Activated CD4-positive, alpha-beta T cell treated with anti-CD3 and anti-CD28 coated beads, Interleukin-2, Interleukin-4, amounts not matched to agents 100 ng/mL and 50 ng/mL, durations not matched to agents 16 hours and 8 hours (primary cell): Measurements from ENCODE around the gene MRPL38.
"Not testable (repeated sequence)": the region's sequence is repeated elsewhere in the genome, so short reads cannot be mapped to it uniquely, and the experiment has no call there.

Experiments used
- DNase-seq: peaks from one replicate; pipeline ENCODE4 v3.0.0-alpha.2; 2020; ENCODE audit warnings: low spot score

MRPL38 gene

GRCh38 chr17:75896415-75897159 lies 8.1 kb downstream of the MRPL38 start, which contains the start of gene TRIM65:
TSS of gene TRIM65 (minus strand) at chr17:75896951. CDS start at chr17:75896937, 14 bp downstream.
- DNase-seq, result peak; percentile 79

GRCh38 chr17:75895370-75896155 lies 9.1 kb downstream of the MRPL38 start:
- DNase-seq, result no peak

DNA sequence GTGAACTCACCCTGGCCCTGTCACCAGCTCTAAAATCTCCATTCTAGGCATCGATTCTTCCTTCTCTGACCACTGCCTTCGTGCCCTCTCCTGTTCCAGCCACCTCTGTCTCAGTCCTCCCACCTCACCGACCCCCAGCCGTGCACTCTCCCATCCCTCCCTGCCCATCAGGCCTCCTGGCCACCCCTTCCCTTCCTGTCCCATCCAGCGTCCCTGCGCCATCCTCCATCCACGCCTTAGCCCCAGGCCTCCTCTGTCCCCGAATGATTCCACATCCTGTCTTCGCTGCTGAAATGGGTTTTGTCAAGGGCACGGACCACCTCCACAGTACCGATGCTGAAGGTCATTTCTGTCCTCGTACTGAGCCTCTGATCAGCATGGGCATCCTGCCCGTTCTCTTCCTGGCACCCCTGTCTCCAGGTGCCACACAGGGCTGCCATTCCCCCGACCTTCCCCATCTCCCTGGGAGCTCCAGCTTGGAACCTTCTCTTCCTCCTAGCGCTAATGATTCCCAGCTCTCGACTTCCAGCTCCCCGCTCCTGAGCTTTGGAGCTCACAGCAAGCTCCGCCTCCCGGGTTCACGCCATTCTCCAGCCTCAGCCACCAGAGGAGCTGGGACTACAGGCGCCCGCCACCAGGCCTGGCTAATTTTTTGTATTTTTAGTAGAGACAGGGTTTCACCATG lies 10.5 kb downstream of the MRPL38 start:
- DNase-seq, result no peak

GRCh38 chr17:75893305-75894048 lies 11.2 kb downstream of the MRPL38 start:
- no peak for DNase-seq

DNA sequence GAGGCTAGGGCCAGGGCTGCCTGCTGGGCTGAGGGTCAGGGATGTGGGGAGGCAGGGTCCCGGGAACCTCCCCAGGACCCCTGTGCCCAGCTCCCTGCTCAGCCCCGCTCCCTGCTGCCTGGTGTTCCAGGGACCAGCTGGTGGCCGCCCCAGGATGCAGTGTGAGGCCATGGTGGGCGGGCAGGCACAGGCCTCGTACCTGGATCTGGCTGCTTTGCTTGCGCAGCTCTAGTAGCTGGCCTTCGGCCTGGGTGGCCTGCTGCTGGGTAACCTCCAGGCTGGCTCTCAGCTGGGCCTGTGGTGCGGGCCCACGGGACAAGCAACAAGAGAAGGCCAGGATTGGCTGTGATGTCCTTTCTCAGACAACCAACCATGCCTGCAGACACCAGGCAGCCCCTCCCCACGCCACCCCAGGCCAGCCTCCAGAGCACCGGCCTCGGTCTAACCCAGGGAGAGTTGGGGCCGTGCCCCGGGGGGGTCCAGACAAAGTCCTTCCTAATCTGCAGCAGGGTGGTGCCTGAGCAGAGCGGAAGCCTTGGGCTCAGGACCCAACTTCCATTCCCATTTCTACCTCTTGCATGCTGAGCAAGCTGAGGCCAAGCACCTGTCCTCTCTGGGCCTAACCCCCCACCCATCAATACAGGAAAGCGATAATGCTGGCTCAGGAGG lies 12.0 kb downstream of the MRPL38 start:
- DNase-seq, result no peak

GRCh38 chr17:75891605-75892555 lies 12.8 kb downstream of the MRPL38 start:
- DNase-seq, result no peak

DNA sequence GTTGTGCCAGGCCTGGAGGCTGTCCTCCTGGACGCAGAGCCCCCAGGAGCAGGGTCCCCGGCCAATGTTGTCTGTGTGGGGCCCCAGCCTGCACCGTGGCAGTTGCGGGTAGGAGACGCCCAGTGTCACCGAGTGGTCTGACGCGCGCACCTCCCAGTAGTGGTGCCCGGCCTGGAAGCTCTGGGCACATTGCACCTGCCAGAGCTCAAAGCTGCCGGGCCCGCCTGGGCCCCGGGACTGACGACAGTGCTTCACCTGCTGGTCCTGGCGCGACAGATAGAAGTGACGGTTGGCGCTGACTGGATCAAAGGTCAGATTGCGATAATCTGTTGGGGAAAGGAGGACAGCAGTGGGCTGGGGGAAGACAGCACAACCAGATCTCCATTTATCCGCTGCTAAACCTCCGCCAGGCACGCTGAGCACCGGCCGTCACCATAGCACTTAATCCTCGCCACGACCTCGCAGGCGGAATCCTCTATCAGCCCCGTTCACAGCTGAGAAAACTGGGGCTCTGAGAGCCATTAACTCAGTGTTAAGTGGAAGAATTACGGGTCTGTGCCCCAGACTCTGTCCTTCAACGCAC lies 13.6 kb downstream of the MRPL38 start:
- no peak for DNase-seq

DNA sequence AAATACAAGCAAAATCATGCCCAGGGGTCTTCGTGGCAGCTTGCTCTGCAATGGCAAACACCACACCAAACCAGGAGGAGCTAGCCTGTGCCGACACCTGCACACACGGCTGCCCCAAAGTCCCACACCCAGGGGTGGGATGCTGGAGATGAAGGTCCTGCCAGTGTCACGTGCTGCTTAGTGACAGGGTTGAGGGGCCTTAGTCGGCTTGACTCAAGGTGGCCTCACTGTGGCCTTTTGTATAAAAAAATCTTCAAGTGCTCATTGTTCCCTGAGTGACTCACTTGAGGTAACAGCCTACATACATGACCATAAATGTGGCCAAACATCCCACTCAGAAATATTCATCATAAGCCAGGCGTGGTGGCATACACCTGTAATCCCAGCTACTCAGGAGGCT lies 15.2 kb downstream of the MRPL38 start:
- no peak for DNase-seq

DNA sequence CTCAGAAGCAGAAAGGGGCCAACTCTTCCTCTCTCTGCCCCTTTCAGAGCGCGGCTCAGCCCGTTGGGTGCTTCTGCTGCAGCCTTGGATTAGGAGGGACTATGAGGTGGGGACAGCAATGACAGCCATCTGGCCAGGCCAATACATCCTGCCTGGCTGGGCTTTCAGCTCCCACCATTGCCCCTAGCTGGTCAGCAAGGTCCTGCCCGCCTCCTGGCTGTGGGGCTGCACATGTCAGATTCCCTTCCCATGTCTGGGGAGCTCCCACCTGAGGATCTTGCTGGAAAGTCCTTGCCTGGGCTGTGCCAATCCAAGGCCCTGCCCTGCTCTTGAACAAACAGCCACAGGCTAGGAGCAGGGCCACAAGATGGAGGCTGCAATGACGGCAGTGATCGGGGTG lies 16.2 kb downstream of the MRPL38 start:
- DNase-seq, result no peak

GRCh38 chr17:75885860-75886259 lies 18.8 kb downstream of the MRPL38 start:
- DNase-seq, result not testable (repeated sequence)

GRCh38 chr17:75885431-75885830 lies 19.3 kb downstream of the MRPL38 start:
- no peak for DNase-seq

DNA sequence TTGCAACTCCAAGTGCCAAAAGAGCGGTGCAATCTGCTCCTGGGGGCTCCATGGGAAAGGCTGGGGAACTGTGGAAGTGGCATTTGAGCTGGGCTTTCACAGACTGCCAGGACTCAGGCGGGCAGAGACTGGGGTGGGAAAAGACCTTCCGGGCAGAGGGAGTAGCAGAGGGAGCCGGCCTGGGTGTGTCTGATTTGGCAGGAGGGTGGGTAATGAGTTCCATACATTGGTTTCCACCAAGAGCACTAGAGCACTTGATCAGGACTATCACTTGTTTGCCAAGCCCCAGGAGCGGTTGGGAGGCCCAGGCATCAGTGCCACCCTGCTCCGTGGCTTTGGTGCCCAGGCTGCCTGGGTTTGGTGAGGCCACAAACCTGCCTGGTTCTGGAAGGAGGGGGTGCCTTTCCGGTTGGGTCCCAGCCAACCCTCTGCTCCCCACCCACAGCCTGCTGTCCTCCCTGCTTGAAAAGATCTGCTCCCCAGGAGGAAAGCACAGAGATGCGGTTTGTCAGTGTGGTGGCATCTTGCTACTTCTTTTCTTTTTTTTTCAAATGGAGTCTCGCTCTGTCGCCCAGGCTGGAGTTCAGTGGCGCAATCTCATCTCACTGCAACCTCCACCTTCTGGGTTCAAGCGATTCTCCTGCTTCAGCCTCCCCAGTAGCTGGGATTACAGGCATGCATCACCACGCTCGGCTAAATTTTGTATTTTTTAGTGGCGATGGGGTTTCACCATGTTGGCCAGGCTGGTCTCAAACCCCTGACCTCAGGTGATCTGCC lies 22.8 kb downstream of the MRPL38 start:
- DNase-seq, result no peak

DNA sequence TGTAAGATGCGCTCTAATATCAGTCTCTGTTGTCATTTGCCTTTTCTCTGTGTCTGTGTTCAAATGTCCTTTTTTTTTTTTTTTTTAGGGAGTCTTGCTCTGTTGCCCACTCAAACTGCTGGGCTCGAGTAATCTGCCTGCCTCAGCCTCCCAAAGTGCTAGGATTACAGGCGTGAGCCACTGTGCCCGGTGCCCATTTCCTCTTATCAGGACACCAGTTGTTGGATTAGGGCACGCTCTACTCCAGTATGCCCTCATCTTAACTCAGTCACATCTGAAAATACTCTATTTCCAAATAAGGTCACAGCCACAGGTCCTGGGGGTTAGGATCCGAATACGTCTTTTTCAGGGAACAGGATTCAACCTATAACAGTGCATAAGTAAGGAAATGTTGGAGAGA lies 24.4 kb downstream of the MRPL38 start:
- DNase-seq, result no peak

- no peak for DNase-seq
Measured at GRCh38 chr17:75878174-75878998, 26.3 kb downstream of the MRPL38 start, which contains the start of gene TRIM47. TSS of gene TRIM47 (minus strand) at chr17:75878581. CDS start at chr17:75878548, 33 bp downstream.

DNA sequence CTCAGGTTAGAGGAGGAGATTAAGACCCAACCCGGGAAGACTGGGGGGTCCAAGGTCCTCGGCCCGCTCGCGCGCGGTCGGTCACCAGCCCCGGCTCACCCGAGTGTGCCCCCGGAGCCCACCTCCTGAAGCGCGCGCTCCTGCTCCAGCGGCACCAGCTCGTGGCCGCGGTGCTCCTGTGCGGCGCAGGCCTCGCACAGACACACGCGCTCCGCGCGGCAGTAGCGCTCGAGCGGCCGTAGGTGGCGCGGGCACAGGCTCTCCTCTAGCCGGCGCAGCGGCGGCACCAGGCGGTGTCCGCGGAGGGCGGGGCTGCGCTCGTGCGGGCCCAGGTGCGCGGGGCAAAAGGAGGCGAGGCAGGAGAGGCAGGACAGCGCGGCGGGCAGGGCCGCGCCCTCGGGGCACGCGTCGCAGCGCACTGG lies 26.9 kb downstream of the MRPL38 start:
- DNase-seq, result peak; percentile 71

DNA sequence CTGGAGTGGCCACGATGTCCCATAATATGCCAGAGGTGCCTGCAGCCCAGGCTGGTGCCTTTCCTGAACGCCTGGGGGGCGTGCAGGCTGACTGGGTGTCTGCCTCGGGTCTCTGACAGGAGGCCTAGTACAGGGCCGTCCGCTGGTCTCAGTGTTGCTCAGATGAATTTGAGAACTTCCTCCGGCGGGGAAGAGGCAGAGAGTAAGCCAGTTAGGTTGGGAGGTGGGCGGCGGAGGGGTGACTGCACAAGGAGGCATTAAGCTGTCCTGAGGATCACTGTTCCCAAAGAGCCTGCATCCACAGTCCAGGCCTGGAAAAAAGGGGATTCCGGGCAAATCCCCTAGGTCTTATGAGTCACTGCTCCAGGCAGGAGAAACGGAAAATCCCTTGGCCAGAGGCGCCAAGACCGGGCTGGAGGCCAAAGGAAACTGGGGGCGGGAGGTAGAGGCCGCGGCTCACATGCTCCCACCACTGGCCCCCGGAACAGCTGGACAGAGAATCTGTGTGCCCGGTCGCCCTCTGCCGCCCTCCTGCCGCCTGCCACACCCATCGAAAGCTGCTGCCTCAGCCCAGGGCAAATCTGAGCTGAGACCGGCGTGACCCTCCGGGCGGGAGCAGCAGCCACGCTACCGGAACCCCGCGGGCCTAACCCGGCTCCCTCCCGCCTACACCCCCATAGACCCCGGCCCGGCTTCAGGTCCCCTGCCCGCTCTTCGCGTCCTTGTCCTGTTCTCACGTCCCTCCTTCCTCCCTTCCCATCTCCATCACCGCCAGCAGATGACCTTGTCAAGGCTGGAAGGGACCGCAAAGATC lies 27.5 kb downstream of the MRPL38 start:
- peak; percentile 53 for DNase-seq
